Loucy (cell line): Measurements from ENCODE around the gene FAM219B.

ENCODE experiments used
- CTCF ChIP-seq: fragments of 200-600 bp; sonication (generic); conservative IDR thresholded peaks from 2 replicates; pipeline ENCODE4 v1.5.1; 2014; ENCODE audit warnings: mild to moderate bottlenecking, antibody characterized with exemption, low read length
- EZH2phosphoT487 ChIP-seq: fragments of 200-600 bp; IDR thresholded peaks from 2 replicates; pipeline ENCODE4 v1.6.1; 2018; ENCODE audit warnings: antibody characterized with exemption, mild to moderate bottlenecking, moderate library complexity, borderline replicate concordance

- TF ChIP-seq CTCF, result no peak
- no peak for TF ChIP-seq EZH2phosphoT487
Observed at GRCh38 chr15:74908635-74909034, 2.0 kb upstream of the FAM219B start.
